Measurements from ENCODE around the gene C22orf31.

DNA sequence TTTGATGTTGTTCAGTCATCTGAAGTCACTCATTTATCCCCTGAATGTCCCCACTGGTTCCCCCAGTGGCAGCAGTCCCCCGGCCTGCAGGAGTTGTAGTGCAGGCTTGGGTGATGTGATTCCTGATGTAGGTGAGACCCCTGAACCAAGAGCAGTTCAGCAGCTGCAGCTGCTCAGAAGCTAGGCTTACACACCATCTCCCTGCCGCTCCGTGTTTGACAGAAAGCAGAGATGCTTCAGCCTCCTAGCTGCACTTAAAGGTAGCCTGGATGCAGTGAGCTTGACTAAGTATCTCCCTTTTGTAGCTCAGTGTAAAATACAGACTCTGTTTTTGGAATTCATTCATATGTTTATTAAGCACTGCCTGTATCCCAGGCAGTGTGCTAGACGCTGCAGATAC is 47.3 kb downstream of the C22orf31 start:
- no peak for TF ChIP-seq POLR2A (IDR thresholded peaks at IDR 0.05)
- TF ChIP-seq, protein P1, sequence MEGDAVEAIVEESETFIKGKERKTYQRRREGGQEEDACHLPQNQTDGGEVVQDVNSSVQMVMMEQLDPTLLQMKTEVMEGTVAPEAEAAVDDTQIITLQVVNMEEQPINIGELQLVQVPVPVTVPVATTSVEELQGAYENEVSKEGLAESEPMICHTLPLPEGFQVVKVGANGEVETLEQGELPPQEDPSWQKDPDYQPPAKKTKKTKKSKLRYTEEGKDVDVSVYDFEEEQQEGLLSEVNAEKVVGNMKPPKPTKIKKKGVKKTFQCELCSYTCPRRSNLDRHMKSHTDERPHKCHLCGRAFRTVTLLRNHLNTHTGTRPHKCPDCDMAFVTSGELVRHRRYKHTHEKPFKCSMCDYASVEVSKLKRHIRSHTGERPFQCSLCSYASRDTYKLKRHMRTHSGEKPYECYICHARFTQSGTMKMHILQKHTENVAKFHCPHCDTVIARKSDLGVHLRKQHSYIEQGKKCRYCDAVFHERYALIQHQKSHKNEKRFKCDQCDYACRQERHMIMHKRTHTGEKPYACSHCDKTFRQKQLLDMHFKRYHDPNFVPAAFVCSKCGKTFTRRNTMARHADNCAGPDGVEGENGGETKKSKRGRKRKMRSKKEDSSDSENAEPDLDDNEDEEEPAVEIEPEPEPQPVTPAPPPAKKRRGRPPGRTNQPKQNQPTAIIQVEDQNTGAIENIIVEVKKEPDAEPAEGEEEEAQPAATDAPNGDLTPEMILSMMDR (IDR thresholded peaks at IDR 0.05): no peak
